Activated naive CD8-positive, alpha-beta T cell treated with anti-CD3 and anti-CD28 coated beads, Interleukin-2, amount 10 ng/mL, durations not matched to agents 7 days and 5 days (primary cell): ENCODE results near the gene TMEM87A. TPM values are rescaled to one million over a fixed set of nuclear protein-coding genes. Genes with fewer than 3 reads are reported as not detected.

ENCODE experiments used
- ATAC-seq: fragments of 150-1000 bp; cut with Tn5 transposase; one replicate; pipeline ENCODE4 v1.10.0; 2021; ENCODE audit warnings: low read depth, moderate library complexity
- POLR2A ChIA-PET: fragments of 350-600 bp; sonication (Branson Sonifier 250); formaldehyde crosslinking; loops from one replicate; lab custom pipeline; 2021; ENCODE audit warnings: antibody characterized with exemption; lab: Charles Lee
- DNase-seq: peaks from one replicate; pipeline ENCODE4 v3.0.0; 2021
- H3K27ac Mint-ChIP-seq: one replicate; pipeline ENCODE4 v1.8.0; 2022; ENCODE audit warnings: mild to moderate bottlenecking, mixed read lengths
- H3K27me3 Mint-ChIP-seq: one replicate; pipeline ENCODE4 v1.8.0; 2022; ENCODE audit warnings: mild to moderate bottlenecking, moderate library complexity, mixed read lengths
- H3K36me3 Mint-ChIP-seq: one replicate; pipeline ENCODE4 v1.8.0; 2021; ENCODE audit warnings: mild to moderate bottlenecking, mixed read lengths
- H3K4me1 Mint-ChIP-seq: one replicate; pipeline ENCODE4 v1.8.0; 2021; ENCODE audit warnings: mixed read lengths
- H3K4me3 Mint-ChIP-seq: one replicate; pipeline ENCODE4 v1.8.0; 2022; ENCODE audit warnings: mild to moderate bottlenecking, moderate library complexity, mixed read lengths
- H3K9me3 Mint-ChIP-seq: one replicate; pipeline ENCODE4 v1.8.0; 2021; ENCODE audit warnings: mixed read lengths
- total RNA-seq, 2 experiments: library from RNA; stranded (reverse); gene quantifications; one replicate each; pipeline ENCODE4 v1.2.3, GENCODE V29; 2021

Gene TMEM87A
- total RNA-seq, 2 experiments from 2014 or later: 39.1 to 42.0 TPM

DNA sequence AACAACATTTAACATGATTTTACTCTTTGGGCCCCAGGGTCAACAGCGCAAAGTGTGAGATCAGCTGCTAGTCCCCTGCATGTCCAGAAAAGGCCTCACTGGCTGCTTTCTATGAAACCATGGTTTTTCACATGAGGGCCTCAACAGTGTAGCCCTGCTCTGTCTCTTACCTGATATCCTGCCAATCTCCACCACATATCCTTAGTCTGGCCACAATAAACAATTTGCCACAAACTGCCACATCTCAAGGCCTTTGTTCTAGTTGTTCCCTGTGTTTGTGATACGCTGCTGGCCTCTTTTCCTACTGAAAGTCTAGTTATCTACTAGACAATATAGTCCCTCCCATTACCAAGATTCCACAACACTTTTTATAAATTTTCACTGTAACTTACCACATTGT, 82.9 kb downstream of the TMEM87A start:
- Mint-ChIP-seq H3K4me1 (peaks cover 11% of the 10 kb centered on the region), H3K27me3 (no peaks in the 10 kb centered on the region), H3K9me3 (no peaks in the 10 kb centered on the region), H3K27ac (peak overlapping the region; percentile 54), H3K36me3 (peaks cover 35% of the 10 kb centered on the region), H3K4me3 (no peak overlapping the region)
- peak; percentile 69 for ATAC-seq
- POLR2A ChIA-PET: no interaction called here
- DNase-seq: no peak

- ATAC-seq: no peak
- H3K9me3 Mint-ChIP-seq: no peaks in the 10 kb centered on the region
- H3K4me3 Mint-ChIP-seq: no peak overlapping the region
- no peak for DNase-seq
- peaks cover 6% of the 10 kb centered on the region for H3K4me1 Mint-ChIP-seq
- peaks cover 32% of the 10 kb centered on the region for H3K36me3 Mint-ChIP-seq
- POLR2A ChIA-PET: interaction anchor here (0.6 kb wide), 1 partner anchor 921 kb away, joined by 5 read pairs; no protein-coding TSS in a partner anchor
- H3K27ac Mint-ChIP-seq: no peak overlapping the region
- no peaks in the 10 kb centered on the region for H3K27me3 Mint-ChIP-seq
Measured at GRCh38 chr15:42185801-42186200, 87.4 kb downstream of the TMEM87A start.

DNA sequence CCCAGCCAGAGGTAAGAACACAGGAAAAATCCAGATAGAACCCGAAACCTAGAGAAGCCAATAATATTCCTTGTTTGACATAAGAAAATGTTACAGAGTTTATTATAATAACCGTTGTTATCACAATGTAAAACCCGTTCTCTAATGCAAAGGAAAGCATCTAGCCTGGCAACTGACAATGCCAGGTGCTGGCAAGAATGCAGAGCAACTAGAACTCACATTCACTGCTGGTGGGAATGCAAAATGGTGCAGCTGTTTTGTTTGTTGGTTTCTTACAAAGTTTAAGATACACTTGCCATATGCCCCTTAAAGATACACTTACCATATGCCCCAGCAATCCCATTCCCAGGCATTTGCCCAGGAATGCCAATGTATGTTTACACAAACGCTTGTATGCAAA, 88.5 kb downstream of the TMEM87A start:
- Mint-ChIP-seq H3K4me1 (no peaks in the 10 kb centered on the region), H3K9me3 (no peaks in the 10 kb centered on the region), H3K36me3 (peaks cover 28% of the 10 kb centered on the region), H3K27ac (no peak overlapping the region), H3K4me3 (no peak overlapping the region), H3K27me3 (no peaks in the 10 kb centered on the region)
- no peak for ATAC-seq
- POLR2A ChIA-PET: no interaction called here
- no peak for DNase-seq

DNA sequence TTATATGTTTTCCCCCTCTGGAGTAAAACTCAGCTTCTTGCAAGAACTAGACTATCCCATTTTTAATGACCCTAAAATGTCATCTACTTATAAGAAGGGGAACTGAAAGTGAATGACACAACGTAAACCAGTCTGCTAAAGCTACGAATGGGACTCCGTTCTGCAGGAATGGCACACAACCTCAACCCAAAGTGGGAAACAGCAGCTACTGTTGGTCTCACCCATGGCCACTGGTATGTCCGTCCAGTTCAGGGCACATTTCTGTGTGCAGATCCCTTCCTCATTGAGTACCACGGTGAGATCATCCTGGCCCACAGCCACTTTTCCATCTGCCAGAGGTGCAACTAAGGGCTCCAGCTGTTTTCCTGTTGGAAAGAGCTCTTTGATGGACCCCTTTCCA, 88.9 kb downstream of the TMEM87A start:
- H3K4me1 Mint-ChIP-seq: no peaks in the 10 kb centered on the region
- peaks cover 26% of the 10 kb centered on the region for H3K36me3 Mint-ChIP-seq
- POLR2A ChIA-PET: no interaction called here
- no peak for ATAC-seq
- no peak overlapping the region for H3K4me3 Mint-ChIP-seq
- DNase-seq: no peak
- H3K9me3 Mint-ChIP-seq: no peaks in the 10 kb centered on the region
- H3K27ac Mint-ChIP-seq: no peak overlapping the region
- H3K27me3 Mint-ChIP-seq: no peaks in the 10 kb centered on the region

DNA sequence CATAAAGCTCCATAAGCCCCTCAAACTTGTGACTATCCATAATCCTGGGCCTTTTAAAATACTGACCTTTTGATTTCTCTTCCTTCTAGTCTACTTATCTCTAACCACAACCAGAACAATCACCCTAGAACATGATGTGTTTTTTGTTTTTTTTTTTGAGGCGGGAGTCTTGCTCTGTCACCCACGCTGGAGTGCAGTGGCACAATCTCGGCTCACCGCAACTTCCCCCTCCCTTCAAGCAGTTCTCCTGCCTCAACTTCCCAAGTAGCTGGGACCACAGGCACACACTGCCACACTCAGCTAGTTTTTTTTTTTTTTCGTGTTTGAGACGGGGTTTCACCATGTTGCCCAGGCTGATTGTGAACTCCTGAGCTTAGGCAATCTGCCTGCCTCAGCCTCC, 90.3 kb downstream of the TMEM87A start:
- H3K9me3 Mint-ChIP-seq: no peaks in the 10 kb centered on the region
- H3K4me1 Mint-ChIP-seq: no peaks in the 10 kb centered on the region
- peaks cover 26% of the 10 kb centered on the region for H3K36me3 Mint-ChIP-seq
- H3K27ac Mint-ChIP-seq: no peak overlapping the region
- DNase-seq (no peak), ATAC-seq (no peak)
- POLR2A ChIA-PET: interaction anchor here (0.6 kb wide), 1 partner anchor 1328 kb away, joined by 3 read pairs; no protein-coding TSS in a partner anchor
- no peak overlapping the region for H3K4me3 Mint-ChIP-seq
- no peaks in the 10 kb centered on the region for H3K27me3 Mint-ChIP-seq

- POLR2A ChIA-PET: no interaction called here
- no peak overlapping the region for H3K27ac Mint-ChIP-seq
- H3K36me3 Mint-ChIP-seq: peaks cover 29% of the 10 kb centered on the region
- no peaks in the 10 kb centered on the region for H3K9me3 Mint-ChIP-seq
- no peaks in the 10 kb centered on the region for H3K4me1 Mint-ChIP-seq
- no peaks in the 10 kb centered on the region for H3K27me3 Mint-ChIP-seq
- DNase-seq (no peak), ATAC-seq (no peak)
- no peak overlapping the region for H3K4me3 Mint-ChIP-seq
Measured at GRCh38 chr15:42182328-42182886, 90.8 kb downstream of the TMEM87A start.

DNA sequence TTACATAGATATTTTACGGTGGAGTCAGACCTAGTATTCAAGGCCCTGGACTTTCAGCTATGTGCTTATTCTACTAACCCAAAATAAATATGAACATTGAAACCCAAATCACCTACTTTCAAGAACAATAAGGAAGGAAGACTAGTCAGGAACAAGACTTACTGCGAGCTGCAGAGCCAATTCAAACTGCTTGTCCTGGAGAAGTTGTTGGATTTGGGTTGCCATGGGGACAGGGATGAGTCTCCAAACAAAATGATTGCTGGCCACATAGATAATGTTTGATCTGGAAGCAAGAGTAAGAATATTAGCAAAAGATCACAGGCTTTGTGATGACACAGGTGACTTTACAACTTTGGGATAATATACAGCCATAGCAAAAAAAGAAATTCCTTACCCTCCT, 95.2 kb downstream of the TMEM87A start:
- Mint-ChIP-seq H3K27me3 (no peaks in the 10 kb centered on the region), H3K27ac (no peak overlapping the region), H3K9me3 (no peaks in the 10 kb centered on the region), H3K4me1 (no peaks in the 10 kb centered on the region), H3K4me3 (no peak overlapping the region), H3K36me3 (peaks cover 20% of the 10 kb centered on the region)
- DNase-seq (no peak), ATAC-seq (no peak)
- POLR2A ChIA-PET: no interaction called here

GRCh38 chr15:42175671-42176070, 97.6 kb downstream of the TMEM87A start:
- H3K4me1 Mint-ChIP-seq: peaks cover 13% of the 10 kb centered on the region

GRCh38 chr15:42172475-42172874, 100.8 kb downstream of the TMEM87A start:
- Mint-ChIP-seq H3K4me1 (peaks cover 14% of the 10 kb centered on the region), H3K9me3 (no peaks in the 10 kb centered on the region), H3K27me3 (no peaks in the 10 kb centered on the region), H3K27ac (no peak overlapping the region), H3K36me3 (peaks cover 28% of the 10 kb centered on the region), H3K4me3 (no peak overlapping the region)
- DNase-seq (no peak), ATAC-seq (no peak)
- POLR2A ChIA-PET: no interaction called here

More at GRCh38 chr15:42175671-42176070, 97.6 kb downstream of the TMEM87A start:
- no peaks in the 10 kb centered on the region for H3K9me3 Mint-ChIP-seq
- no peak for ATAC-seq
- no peak overlapping the region for H3K4me3 Mint-ChIP-seq
- H3K27ac Mint-ChIP-seq: no peak overlapping the region
- DNase-seq: no peak
- POLR2A ChIA-PET: no interaction called here
- peaks cover 29% of the 10 kb centered on the region for H3K36me3 Mint-ChIP-seq
- H3K27me3 Mint-ChIP-seq: no peaks in the 10 kb centered on the region

DNA sequence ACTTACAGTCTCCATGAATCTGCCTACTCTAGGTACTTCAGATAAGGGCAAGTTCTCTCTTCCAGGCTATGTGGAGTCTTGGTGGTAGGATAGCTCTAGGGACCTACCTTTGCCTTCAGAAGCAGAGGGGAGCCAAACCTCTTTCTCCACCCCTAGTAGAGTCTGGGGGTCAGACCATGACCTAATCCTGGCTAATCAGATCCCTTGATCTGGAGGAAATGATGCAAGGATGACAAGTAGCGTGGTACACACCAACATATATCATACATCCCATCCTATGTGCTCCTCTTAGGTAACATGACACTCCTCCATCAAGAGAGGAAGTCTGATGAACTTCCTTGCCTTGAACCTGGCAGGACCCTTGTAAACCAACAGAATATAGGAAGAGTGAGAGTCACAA, 101.4 kb downstream of the TMEM87A start:
- DNase-seq (no peak), ATAC-seq (no peak)
- H3K27ac Mint-ChIP-seq: peak overlapping the region; percentile 53
- POLR2A ChIA-PET: interaction anchor here (0.8 kb wide), 1 partner anchor 37 kb away, joined by 3 read pairs; no protein-coding TSS in a partner anchor
- no peaks in the 10 kb centered on the region for H3K9me3 Mint-ChIP-seq
- H3K36me3 Mint-ChIP-seq: peaks cover 31% of the 10 kb centered on the region
- H3K4me3 Mint-ChIP-seq: no peak overlapping the region
- H3K4me1 Mint-ChIP-seq: peaks cover 14% of the 10 kb centered on the region
- H3K27me3 Mint-ChIP-seq: no peaks in the 10 kb centered on the region

DNA sequence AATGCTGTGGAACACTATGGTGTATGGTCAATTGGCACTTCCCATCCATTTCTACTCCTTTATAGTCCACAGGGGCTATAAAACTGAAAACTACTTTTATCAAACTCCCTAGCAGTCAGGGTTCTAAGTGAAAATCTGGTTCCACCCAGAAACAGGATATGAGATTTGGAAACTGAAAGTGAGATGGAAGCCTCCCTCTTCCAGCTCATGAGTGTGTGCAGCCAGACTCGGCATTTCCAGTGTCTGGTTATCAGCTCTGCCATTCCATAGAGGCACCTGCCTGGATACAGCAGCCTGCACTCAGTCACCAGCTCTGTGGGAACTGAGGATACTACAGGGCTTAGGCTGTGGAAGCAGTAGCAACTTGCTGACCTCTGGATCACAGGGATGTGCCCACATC, 102.1 kb downstream of the TMEM87A start:
- H3K9me3 Mint-ChIP-seq: no peaks in the 10 kb centered on the region
- peaks cover 31% of the 10 kb centered on the region for H3K36me3 Mint-ChIP-seq
- no peaks in the 10 kb centered on the region for H3K27me3 Mint-ChIP-seq
- ATAC-seq: peak; percentile 52
- H3K27ac Mint-ChIP-seq: peak overlapping the region; percentile 53
- H3K4me3 Mint-ChIP-seq: no peak overlapping the region
- peaks cover 14% of the 10 kb centered on the region for H3K4me1 Mint-ChIP-seq
- POLR2A ChIA-PET: interaction anchor here (0.7 to 0.8 kb wide), 2 partner anchors 16 to 37 kb away, joined by 3 read pairs; no protein-coding TSS in a partner anchor
- no peak for DNase-seq

GRCh38 chr15:42166225-42166940, 106.8 kb downstream of the TMEM87A start:
- no peaks in the 10 kb centered on the region for H3K27me3 Mint-ChIP-seq
- no peak for ATAC-seq
- no peak overlapping the region for H3K27ac Mint-ChIP-seq
- no peaks in the 10 kb centered on the region for H3K9me3 Mint-ChIP-seq
- H3K4me3 Mint-ChIP-seq: no peak overlapping the region
- peaks cover 5% of the 10 kb centered on the region for H3K4me1 Mint-ChIP-seq
- H3K36me3 Mint-ChIP-seq: peaks cover 21% of the 10 kb centered on the region
- DNase-seq: no peak
- POLR2A ChIA-PET: no interaction called here

GRCh38 chr15:42165106-42165505, 108.1 kb downstream of the TMEM87A start:
- no peaks in the 10 kb centered on the region for H3K9me3 Mint-ChIP-seq
- POLR2A ChIA-PET: no interaction called here
- ATAC-seq: no peak
- H3K27ac Mint-ChIP-seq: no peak overlapping the region
- no peak for DNase-seq
- H3K4me1 Mint-ChIP-seq: peaks cover 2% of the 10 kb centered on the region
- no peak overlapping the region for H3K4me3 Mint-ChIP-seq
- peaks cover 17% of the 10 kb centered on the region for H3K36me3 Mint-ChIP-seq
- no peaks in the 10 kb centered on the region for H3K27me3 Mint-ChIP-seq

DNA sequence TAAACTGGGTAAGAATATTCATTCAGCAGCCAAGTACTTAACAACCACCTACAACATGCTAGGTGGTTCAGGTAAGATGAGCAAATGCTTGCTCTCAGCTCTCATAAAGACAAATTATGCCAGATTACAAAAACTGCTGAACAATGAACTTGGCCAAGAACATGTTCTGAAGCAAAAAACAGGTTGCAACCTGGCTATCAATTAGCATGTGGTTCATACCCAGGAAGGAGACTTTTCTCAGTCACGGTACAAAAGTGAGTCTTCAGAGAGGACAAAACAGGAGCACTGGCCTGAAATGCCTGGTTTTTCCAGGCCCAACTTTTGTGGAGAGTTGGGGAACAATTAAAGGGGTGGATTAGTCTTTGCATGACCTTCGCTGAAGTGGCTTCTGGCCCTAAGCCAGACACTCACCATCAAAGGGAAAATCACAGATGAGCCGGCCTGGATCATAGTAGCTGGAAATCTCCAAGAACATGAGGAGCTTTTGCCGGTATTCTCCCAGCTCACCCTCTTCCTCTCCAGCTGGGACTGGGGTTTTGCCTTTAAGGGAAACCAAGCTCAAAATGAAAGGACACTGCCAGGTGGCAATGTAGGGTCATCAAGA, 109.2 kb downstream of the TMEM87A start:
- Mint-ChIP-seq H3K9me3 (no peaks in the 10 kb centered on the region), H3K4me1 (no peaks in the 10 kb centered on the region), H3K4me3 (no peak overlapping the region), H3K27me3 (no peaks in the 10 kb centered on the region), H3K36me3 (peaks cover 20% of the 10 kb centered on the region), H3K27ac (no peak overlapping the region)
- no peak for ATAC-seq
- no peak for DNase-seq
- POLR2A ChIA-PET: no interaction called here
